MCF 10A (cell line): ENCODE results near the gene TUBGCP6. TPM values are rescaled to one million over a fixed set of nuclear protein-coding genes. Genes with fewer than 3 reads are reported as not detected.
"Not testable (repeated sequence)": the region's sequence is repeated elsewhere in the genome, so short reads cannot be mapped to it uniquely, and the experiment has no call there.

Experiments
- BruUV-seq: library from RNA; stranded (reverse); fragments of 400-500 nt; replicated peaks from 2 replicates; lab custom pipeline; 2021; lab: Mats Ljungman, UMichigan
- CTCF ChIA-PET: fragments of 300-600 bp; sonication (Branson Sonifier 250); formaldehyde crosslinking; extraction: SDS; loops from one replicate; lab custom pipeline; 2021; ENCODE audit warnings: antibody characterized with exemption, inconsistent platforms; lab: Yijun Ruan, JAX
- POLR2A ChIA-PET: fragments of 300-600, 350-650 bp; sonication (Branson Sonifier 250); formaldehyde crosslinking; extraction: SDS; loops from one replicate; lab custom pipeline; 2020; ENCODE audit warnings: antibody characterized with exemption, inconsistent platforms; lab: Yijun Ruan, JAX
- DNase-seq: peaks from one replicate; pipeline ENCODE4 v3.0.0-alpha.2; 2018; ENCODE audit not compliant: unreplicated experiment
- H3K27ac Mint-ChIP-seq: one replicate; pipeline ENCODE4 v1.8.0; 2022; ENCODE audit warnings: mild to moderate bottlenecking, low read depth, mixed read lengths; ENCODE audit not compliant: unreplicated experiment
- H3K27me3 Mint-ChIP-seq: one replicate; pipeline ENCODE4 v1.8.0; 2022; ENCODE audit warnings: mixed read lengths; ENCODE audit not compliant: insufficient read depth, unreplicated experiment
- H3K36me3 Mint-ChIP-seq: one replicate; pipeline ENCODE4 v1.8.0; 2022; ENCODE audit warnings: mild to moderate bottlenecking, moderate library complexity, mixed read lengths; ENCODE audit not compliant: insufficient read depth, unreplicated experiment
- H3K4me1 Mint-ChIP-seq: one replicate; pipeline ENCODE4 v1.8.0; 2022; ENCODE audit warnings: mixed read lengths; ENCODE audit not compliant: insufficient read depth, unreplicated experiment
- H3K4me3 Mint-ChIP-seq: one replicate; pipeline ENCODE4 v1.8.0; 2022; ENCODE audit warnings: mild to moderate bottlenecking, moderate library complexity, mixed read lengths; ENCODE audit not compliant: unreplicated experiment
- H3K9me3 Mint-ChIP-seq: one replicate; pipeline ENCODE4 v1.8.0; 2022; ENCODE audit warnings: mixed read lengths; ENCODE audit not compliant: unreplicated experiment
- CTCF ChIP-seq: fragments of 200-600 bp; IDR thresholded peaks from one replicate; pipeline ENCODE4 v1.8.0; 2022; ENCODE audit warnings: antibody characterized with exemption, mild to moderate bottlenecking; ENCODE audit not compliant: unreplicated experiment
- intact Hi-C: fragments of 100-400 bp; cut with micrococcal nuclease; formaldehyde crosslinking; loops from 2 replicates; pipeline ENCODE4 v1.14.1; 2022
- total RNA-seq: library from RNA; stranded (reverse); gene quantifications from 2 replicates; pipeline ENCODE4 v1.2.3, GENCODE V29; 2022

The TUBGCP6 gene
- total RNA-seq, 1 experiment from 2014 or later, result 27.9 TPM

- intact Hi-C loops, result no loop called here
- Mint-ChIP-seq H3K36me3 (peaks cover 74% of the 10 kb centered on the region), H3K4me1 (peaks cover 6% of the 10 kb centered on the region), H3K9me3 (no peaks in the 10 kb centered on the region), H3K4me3 (no peak overlapping the region), H3K27ac (no peak overlapping the region), H3K27me3 (no peaks in the 10 kb centered on the region)
- ChIA-PET POLR2A (interaction anchor here (2.1 kb wide), 1 partner anchor 13 kb away, joined by 7 read pairs; no protein-coding TSS in a partner anchor), CTCF (interaction anchor here (0.7 to 3.1 kb wide), 7 partner anchors 16 to 160 kb away, joined by 3 to 14 read pairs (median 4); no protein-coding TSS in a partner anchor)
- BruUV-seq, result no TSS peak
- no peak for DNase-seq
- TF ChIP-seq CTCF, result no peak
These were observed 37.3 kb downstream of the TUBGCP6 start for GRCh38 chr22:50207383-50208140.

- Mint-ChIP-seq H3K9me3 (no peaks in the 10 kb centered on the region), H3K4me1 (peaks cover 6% of the 10 kb centered on the region), H3K27ac (no peak overlapping the region), H3K36me3 (peaks cover 72% of the 10 kb centered on the region), H3K4me3 (no peak overlapping the region), H3K27me3 (no peaks in the 10 kb centered on the region)
- ChIA-PET CTCF (interaction anchor here (0.6 to 3.1 kb wide), 4 partner anchors 9 to 58 kb away, joined by 3 to 14 read pairs (median 4); no protein-coding TSS in a partner anchor), POLR2A (interaction anchor here (0.9 to 1.0 kb wide), 2 partner anchors 15 to 88 kb away, joined by 3 to 4 read pairs; no protein-coding TSS in a partner anchor)
- BruUV-seq, result no TSS peak
- DNase-seq, result no peak
- no peak for TF ChIP-seq CTCF
- intact Hi-C loops, result no loop called here
These were observed 38.2 kb downstream of the TUBGCP6 start for GRCh38 chr22:50206599-50206998.

- Mint-ChIP-seq H3K9me3 (no peaks in the 10 kb centered on the region), H3K27ac (no peak overlapping the region), H3K27me3 (no peaks in the 10 kb centered on the region), H3K4me3 (no peak overlapping the region), H3K36me3 (peaks cover 72% of the 10 kb centered on the region), H3K4me1 (peaks cover 6% of the 10 kb centered on the region)
- CTCF ChIA-PET, result interaction anchor here (0.6 to 3.1 kb wide), 4 partner anchors 10 to 57 kb away, joined by 3 to 14 read pairs (median 4); no protein-coding TSS in a partner anchor
- POLR2A ChIA-PET, result interaction anchor here (0.9 to 1.0 kb wide), 2 partner anchors 15 to 88 kb away, joined by 3 to 4 read pairs; no protein-coding TSS in a partner anchor
- intact Hi-C loops, result no loop called here
- no TSS peak for BruUV-seq
- TF ChIP-seq CTCF, result no peak
- DNase-seq, result no peak
These were observed 38.8 kb downstream of the TUBGCP6 start for GRCh38 chr22:50205781-50206569.

GRCh38 chr22:50204998-50205397 lies 39.8 kb downstream of the TUBGCP6 start:
- DNase-seq, H3K4me1 Mint-ChIP-seq, BruUV-seq, intact Hi-C loops, H3K4me3 Mint-ChIP-seq, H3K9me3 Mint-ChIP-seq, H3K27me3 Mint-ChIP-seq: not testable (repeated sequence)
- H3K36me3 Mint-ChIP-seq, result peaks cover 67% of the 10 kb centered on the region
- peak overlapping the region; percentile 8 for H3K27ac Mint-ChIP-seq
- POLR2A ChIA-PET, result interaction anchor here (1.4 kb wide), 1 partner anchor 14 kb away, joined by 7 read pairs; no protein-coding TSS in a partner anchor
- CTCF ChIA-PET, result interaction anchor here (1.6 kb wide), 1 partner anchor 57 kb away, joined by 3 read pairs; no protein-coding TSS in a partner anchor
